ENCODE data around the gene PRMT7. TPM values are rescaled to one million over a fixed set of nuclear protein-coding genes. Genes with fewer than 3 reads are reported as not detected.

PRMT7 gene
- polyA plus RNA-seq, 3 donors = 15.0 to 41.1 (median 15.2) TPM

DNA sequence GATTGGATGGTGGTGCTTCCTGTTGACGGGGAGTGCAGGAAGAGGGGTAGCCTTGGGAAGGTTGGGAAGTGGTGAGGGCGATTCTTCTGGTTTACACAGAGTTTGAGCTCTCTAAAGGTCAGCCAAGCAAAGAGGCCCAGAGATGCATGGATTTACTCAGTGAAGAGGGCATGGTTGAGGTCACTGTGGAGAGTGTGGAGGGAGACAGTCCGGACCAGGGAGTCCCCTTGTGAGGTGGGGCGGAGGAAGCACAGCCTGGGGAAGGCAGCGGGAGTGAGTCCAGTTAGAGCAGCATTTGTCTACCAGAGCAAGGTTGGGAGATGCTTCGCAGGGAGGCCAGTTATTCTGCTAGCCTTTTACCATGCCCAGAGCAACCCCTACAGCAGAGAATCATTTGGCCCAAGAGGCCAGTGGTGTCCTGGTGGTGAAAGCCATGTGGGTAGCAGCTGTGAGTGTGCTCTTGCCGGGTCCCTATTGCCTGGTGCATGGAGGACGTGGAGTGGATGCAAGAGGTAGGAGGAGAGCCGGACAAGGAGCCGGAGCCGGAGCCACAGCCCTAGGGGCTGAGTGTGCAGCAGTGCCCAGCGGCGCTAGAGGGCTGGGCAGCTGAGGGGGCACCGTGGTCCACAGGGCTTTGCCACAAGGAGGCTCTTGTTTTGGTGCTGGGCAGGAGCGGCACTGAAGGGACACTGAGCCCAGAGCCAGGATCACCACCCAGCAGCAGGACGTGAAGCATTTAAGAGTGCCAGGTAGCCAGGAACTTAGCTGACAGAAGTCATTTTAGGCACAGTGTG, 27.7 kb downstream of the PRMT7 start:
- Histone ChIP-seq H3K79me2 (ENCODE audit: insufficient read depth, low read length) (no peaks in the 10 kb centered on the region), H3K4me2 (replicated peaks; ENCODE audit: extremely low read depth, low read length, poor library complexity, severe bottlenecking) (no peak overlapping the region), H4K20me1 (ENCODE audit: insufficient read depth, low read length) (no peaks in the 10 kb centered on the region), H3K27me3 (ENCODE audit: control insufficient read depth in 2 of 2, insufficient read depth in 2 of 2, low read length in 2 of 2) (no peaks in the 10 kb centered on the region), H3K9me3 (replicated peaks in 1 of 2; ENCODE audit: control insufficient read depth in 1 of 2, insufficient read depth in 1 of 2, low read length in 2 of 2) (no peaks in the 10 kb centered on the region), H3K4me3 (replicated peaks in 1 of 3; ENCODE audit: low read depth in 2 of 3, low read length in 3 of 3) (no peak overlapping the region), H2AFZ (ENCODE audit: insufficient read depth, low read depth, low read length, poor library complexity, severe bottlenecking) (no peak overlapping the region), H3K27ac (ENCODE audit: low read depth in 1 of 2, low read length in 2 of 2) (no peak overlapping the region), H3K4me1 (ENCODE audit: control insufficient read depth in 1 of 2, insufficient read depth in 2 of 2, low read length in 2 of 2) (peaks cover 9 to 10% of the 10 kb centered on the region in 2 donors), H3K9ac (ENCODE audit: insufficient read depth, low read length, poor library complexity, severe bottlenecking) (no peak overlapping the region), H3K36me3 (replicated peaks in 1 of 2; ENCODE audit: control insufficient read depth in 1 of 2, insufficient read depth in 2 of 2, low read length in 2 of 2) (peaks cover 50 to 85% of the 10 kb centered on the region in 2 donors)
- peaks cover 67 to 73% of the 10 kb centered on the region in 2 donors for H3K36me3 Mint-ChIP-seq
- intact Hi-C loops (cut with micrococcal nuclease) = no loop called here
- H3K27me3 Mint-ChIP-seq (ENCODE audit: low read depth in 3 of 3) = peaks cover 0 to 2% (median 0%) of the 10 kb centered on the region in 3 donors
- no peak for DNase-seq
- 98% methylated on average over 14 of the region's 16 CpGs for WGBS (ENCODE audit: insufficient coverage)
- H3K9me3 Mint-ChIP-seq = no peaks in the 10 kb centered on the region
- H3K27ac Mint-ChIP-seq = no peak overlapping the region
- TF ChIP-seq, protein P1, sequence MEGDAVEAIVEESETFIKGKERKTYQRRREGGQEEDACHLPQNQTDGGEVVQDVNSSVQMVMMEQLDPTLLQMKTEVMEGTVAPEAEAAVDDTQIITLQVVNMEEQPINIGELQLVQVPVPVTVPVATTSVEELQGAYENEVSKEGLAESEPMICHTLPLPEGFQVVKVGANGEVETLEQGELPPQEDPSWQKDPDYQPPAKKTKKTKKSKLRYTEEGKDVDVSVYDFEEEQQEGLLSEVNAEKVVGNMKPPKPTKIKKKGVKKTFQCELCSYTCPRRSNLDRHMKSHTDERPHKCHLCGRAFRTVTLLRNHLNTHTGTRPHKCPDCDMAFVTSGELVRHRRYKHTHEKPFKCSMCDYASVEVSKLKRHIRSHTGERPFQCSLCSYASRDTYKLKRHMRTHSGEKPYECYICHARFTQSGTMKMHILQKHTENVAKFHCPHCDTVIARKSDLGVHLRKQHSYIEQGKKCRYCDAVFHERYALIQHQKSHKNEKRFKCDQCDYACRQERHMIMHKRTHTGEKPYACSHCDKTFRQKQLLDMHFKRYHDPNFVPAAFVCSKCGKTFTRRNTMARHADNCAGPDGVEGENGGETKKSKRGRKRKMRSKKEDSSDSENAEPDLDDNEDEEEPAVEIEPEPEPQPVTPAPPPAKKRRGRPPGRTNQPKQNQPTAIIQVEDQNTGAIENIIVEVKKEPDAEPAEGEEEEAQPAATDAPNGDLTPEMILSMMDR (IDR thresholded peaks at IDR 0.05) = no peak
- H3K4me3 Mint-ChIP-seq = no peak overlapping the region
- peaks cover 9% of the 10 kb centered on the region for H3K4me1 Mint-ChIP-seq

DNA sequence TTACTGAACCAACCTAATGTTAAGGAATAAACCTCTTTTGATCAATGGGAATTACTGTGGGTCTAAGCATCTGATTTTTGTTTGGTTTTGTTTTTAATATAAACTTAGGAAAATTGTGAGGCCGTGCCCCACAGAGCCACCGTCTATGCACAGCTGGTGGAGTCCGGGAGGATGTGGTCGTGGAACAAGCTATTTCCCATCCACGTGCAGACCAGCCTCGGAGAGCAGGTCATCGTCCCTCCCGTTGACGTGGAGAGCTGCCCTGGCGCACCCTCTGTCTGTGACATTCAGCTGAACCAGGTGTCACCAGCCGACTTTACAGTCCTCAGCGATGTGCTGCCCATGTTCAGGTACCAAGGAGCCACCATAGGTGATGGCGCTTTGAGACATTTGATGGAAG, 28.4 kb downstream of the PRMT7 start:
- H3K4me3 Mint-ChIP-seq = no peak overlapping the region
- no peak for DNase-seq
- Histone ChIP-seq H3K79me2 (ENCODE audit: insufficient read depth, low read length) (no peaks in the 10 kb centered on the region), H3K9me3 (replicated peaks in 1 of 2; ENCODE audit: control insufficient read depth in 1 of 2, insufficient read depth in 1 of 2, low read length in 2 of 2) (no peaks in the 10 kb centered on the region), H3K4me2 (replicated peaks; ENCODE audit: extremely low read depth, low read length, poor library complexity, severe bottlenecking) (no peak overlapping the region), H3K9ac (ENCODE audit: insufficient read depth, low read length, poor library complexity, severe bottlenecking) (no peak overlapping the region), H3K4me1 (ENCODE audit: control insufficient read depth in 1 of 2, insufficient read depth in 2 of 2, low read length in 2 of 2) (peaks cover 2 to 3% of the 10 kb centered on the region in 2 donors), H3K36me3 (replicated peaks in 1 of 2; ENCODE audit: control insufficient read depth in 1 of 2, insufficient read depth in 2 of 2, low read length in 2 of 2) (peaks cover 54 to 92% of the 10 kb centered on the region in 2 donors), H4K20me1 (ENCODE audit: insufficient read depth, low read length) (no peaks in the 10 kb centered on the region), H3K27ac (ENCODE audit: low read depth in 1 of 2, low read length in 2 of 2) (no peak overlapping the region), H3K4me3 (replicated peaks in 1 of 3; ENCODE audit: low read depth in 2 of 3, low read length in 3 of 3) (no peak overlapping the region), H2AFZ (ENCODE audit: insufficient read depth, low read depth, low read length, poor library complexity, severe bottlenecking) (no peak overlapping the region), H3K27me3 (ENCODE audit: control insufficient read depth in 2 of 2, insufficient read depth in 2 of 2, low read length in 2 of 2) (no peaks in the 10 kb centered on the region)
- TF ChIP-seq, protein P1 (IDR thresholded peaks at IDR 0.05) = no peak
- H3K9me3 Mint-ChIP-seq = no peaks in the 10 kb centered on the region
- 87% methylated on average over 10 of the region's 13 CpGs for WGBS (ENCODE audit: insufficient coverage)
- intact Hi-C loops (cut with micrococcal nuclease) = no loop called here
- no peak overlapping the region for H3K27ac Mint-ChIP-seq
- peaks cover 69 to 80% of the 10 kb centered on the region in 2 donors for H3K36me3 Mint-ChIP-seq
- H3K4me1 Mint-ChIP-seq = peaks cover 2% of the 10 kb centered on the region
- H3K27me3 Mint-ChIP-seq (ENCODE audit: low read depth in 3 of 3) = peaks cover 0 to 2% (median 0%) of the 10 kb centered on the region in 3 donors

Data from CD14-positive monocyte (primary cell).